ENCODE measurements around the gene TES. TPM values are rescaled to one million over a fixed set of nuclear protein-coding genes. Genes with fewer than 3 reads are reported as not detected.

Gene TES
- total and polyA plus RNA-seq, 9 of the 15 experiments (the other 6 are each of a cell fraction or from before 2014, with no cell fraction given) = 20.7 to 61.6 (median 53.8) TPM

- H3K9me3 ChIP-seq (replicated peaks; ENCODE audit: control insufficient read depth, insufficient read depth, low read depth, low read length) = no peaks in the 10 kb centered on the region
- H4K20me1 ChIP-seq (replicated peaks; ENCODE audit: control insufficient read depth, insufficient read depth, low read length) = no peaks in the 10 kb centered on the region
- in situ Hi-C loops (cut with MboI) = loop anchor here (5.0 kb wide), 2 partner anchors 61 to 401 kb away; no protein-coding TSS in a partner anchor
- no peaks in the 10 kb centered on the region for H3K27me3 ChIP-seq (ENCODE audit: control insufficient read depth in 2 of 2, insufficient read depth in 2 of 2, low read length in 2 of 2)
- H3K79me2 ChIP-seq (ENCODE audit: control insufficient read depth, insufficient read depth, low read length) = no peaks in the 10 kb centered on the region
- H3K4me3 ChIP-seq = no peak overlapping the region
- H3K9me1 ChIP-seq (ENCODE audit: control insufficient read depth, insufficient read depth, low read length) = no peaks in the 10 kb centered on the region
- H3K27ac ChIP-seq (ENCODE audit: extremely low read depth, low read depth, low read length) = no peak overlapping the region
- no TSS peak for BruUV-seq (replicated peaks)
- H3K36me3 ChIP-seq (ENCODE audit: control insufficient read depth, insufficient read depth, low read length) = no peaks in the 10 kb centered on the region
- H3K4me1 ChIP-seq (replicated peaks in 1 of 2; ENCODE audit: control insufficient read depth in 2 of 2, insufficient read depth in 2 of 2, low read length in 2 of 2) = no peaks in the 10 kb centered on the region
- ChIA-PET POLR2A (interaction anchor here (0.7 to 1.6 kb wide), 3 partner anchors 23 to 34 kb away, joined by 3 read pairs; no protein-coding TSS in a partner anchor), CTCF (ENCODE audit: low intra/inter-chr PET ratio) (no interaction called here)
- no peak for DNase-seq (ENCODE audit: extremely low read depth in 1 of 4, low spot score in 3 of 4)
- no peak for TF ChIP-seq GTF2E2 (tag; IDR thresholded peaks at IDR 0.05)
- no peak for TF ChIP-seq ZNF3 (CRISPR knock-in tag; IDR thresholded peaks at IDR 0.05)
- no peak for TF ChIP-seq ZNF175 (CRISPR knock-in tag; IDR thresholded peaks at IDR 0.05; ENCODE audit: low read depth)
- TF ChIP-seq NEUROD1 (IDR thresholded peaks at IDR 0.05; ENCODE audit: borderline replicate concordance, low read depth, low read length, partially characterized antibody) = no peak
- no peak for TF ChIP-seq ZNF24 (IDR thresholded peaks at IDR 0.05)
- TF ChIP-seq SAFB2 (IDR thresholded peaks at IDR 0.05; ENCODE audit: borderline replicate concordance, low read depth, low read length, severe bottlenecking) = no peak
- no peak for TF ChIP-seq RBM34 (IDR thresholded peaks at IDR 0.05; ENCODE audit: borderline replicate concordance, insufficient read depth, low read length)
- TF ChIP-seq GABPB2 (CRISPR knock-in tag; conservative IDR thresholded peaks at IDR 0.05) = no peak
- TF ChIP-seq PREB (CRISPR knock-in tag; IDR thresholded peaks at IDR 0.05) = no peak
- no peak overlapping the region for H3K4me2 ChIP-seq (ENCODE audit: insufficient read depth, low read length)
- no peak for ATAC-seq
- 0% methylated on average over 2 of the region's 2 CpGs for WGBS (ENCODE audit: insufficient coverage, low coverage, missing lambda C conversion rate)
- no peak overlapping the region for H2AFZ ChIP-seq (ENCODE audit: low read depth, low read length)
- H3K9ac ChIP-seq (ENCODE audit: insufficient read depth in 1 of 2, low read depth in 2 of 2, low read length in 2 of 2) = no peak overlapping the region
- intact Hi-C loops (cut with micrococcal nuclease) = loop anchor here (5.0 to 10.0 kb wide), 2 partner anchors 261 to 949 kb away; no protein-coding TSS in a partner anchor
- FAIRE-seq = no peak
Observed at GRCh38 chr7:116176226-116176625, 34.1 kb upstream of the TES start.

Data from K562 (cell line).